ENCODE results near the gene ESCO1.

ESCO1 gene

DNA sequence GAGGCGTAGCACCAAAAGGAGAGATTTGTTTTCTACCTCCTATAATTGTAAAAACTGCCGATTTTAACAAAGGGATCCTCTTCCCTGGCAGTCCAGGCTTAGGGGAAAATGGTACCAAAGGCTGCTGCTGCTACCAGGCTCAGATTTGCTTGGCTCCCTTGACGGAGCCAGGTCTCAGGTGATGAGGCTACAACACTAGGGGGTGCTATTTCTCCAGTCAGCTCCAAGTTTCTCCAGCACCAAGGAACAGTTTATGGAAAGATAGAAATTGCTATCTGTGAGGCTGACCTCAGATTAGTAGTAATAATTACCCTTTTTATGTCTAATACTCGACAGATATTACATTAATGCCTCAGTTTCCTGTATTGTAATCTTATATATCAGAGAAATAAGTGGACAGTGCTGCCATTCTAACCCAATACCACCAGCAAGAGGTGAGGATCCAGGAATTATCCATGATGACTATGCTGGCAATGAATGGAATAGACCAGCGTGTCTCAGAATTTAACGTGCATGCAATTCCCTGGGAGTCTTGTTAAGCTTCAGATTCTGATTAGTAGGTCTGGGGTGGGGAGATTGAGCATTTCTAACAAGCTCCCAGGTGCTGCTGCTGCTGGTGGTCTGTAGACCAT lies 111.3 kb downstream of the ESCO1 start:
- DNase-seq (ENCODE audit: low read depth in 2 of 2), result no peak

DNA sequence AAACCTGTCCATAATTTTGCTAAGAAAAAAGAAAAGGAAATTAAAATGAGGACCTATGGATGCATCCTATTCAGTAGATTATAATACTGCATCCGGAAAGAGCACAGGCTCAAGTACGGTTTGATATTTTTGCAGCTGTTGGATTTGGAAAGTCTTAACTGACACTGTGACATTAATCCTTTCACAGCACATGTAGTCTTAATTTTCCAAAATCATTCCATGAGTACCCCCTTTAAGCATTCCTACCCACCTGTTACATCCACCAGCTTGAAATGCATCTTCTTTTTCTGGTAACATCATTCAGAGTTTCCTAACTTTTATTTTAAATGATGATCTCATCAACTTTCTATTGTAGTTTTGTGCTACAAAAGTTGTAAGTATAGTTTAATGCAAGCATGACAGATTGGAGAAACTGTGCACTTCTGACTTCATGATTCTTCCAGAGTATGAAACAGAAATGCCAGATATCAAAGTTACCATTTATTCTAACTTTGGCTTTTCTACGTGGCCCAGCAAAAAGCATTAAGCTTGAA lies 113.5 kb downstream of the ESCO1 start:
- DNase-seq (ENCODE audit: low read depth in 2 of 2), result no peak

DNA sequence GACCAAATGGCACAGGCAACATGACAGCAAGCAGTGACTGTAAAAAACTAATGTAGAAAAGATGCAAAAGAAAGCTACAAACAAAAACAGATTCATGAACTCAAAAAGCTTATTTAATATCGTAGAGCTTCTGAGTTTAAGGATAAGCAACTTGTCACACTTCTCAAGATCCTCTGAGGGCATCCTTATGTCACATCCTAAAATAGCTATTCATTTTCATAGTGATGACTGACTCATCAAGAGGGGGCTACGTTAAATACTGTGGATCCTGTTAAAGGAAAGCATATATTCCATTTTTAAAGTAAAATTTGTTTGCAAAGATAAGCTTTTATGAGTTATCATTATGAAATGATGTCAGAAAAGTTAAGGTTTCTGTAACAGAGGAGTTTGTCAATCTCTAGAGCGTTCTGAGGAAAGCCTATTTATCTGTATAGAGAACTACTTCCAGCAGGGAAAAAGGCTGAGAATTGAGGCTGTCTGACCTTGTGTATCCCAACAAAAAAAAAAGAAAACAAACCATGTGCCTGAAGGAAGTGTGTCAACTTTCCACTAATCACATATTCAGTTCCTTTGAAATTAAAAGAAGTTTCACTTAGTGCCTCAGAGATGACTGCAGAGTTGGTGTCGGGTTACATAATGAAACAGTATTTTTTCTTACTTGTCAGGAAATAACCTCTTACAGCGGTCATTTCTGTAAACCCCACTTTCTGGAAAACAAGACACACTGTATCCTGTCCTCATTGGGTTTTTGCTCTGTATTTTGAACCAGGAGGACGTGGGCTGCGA lies 115.5 kb downstream of the ESCO1 start:
- DNase-seq (ENCODE audit: low read depth in 2 of 2), result no peak

DNA sequence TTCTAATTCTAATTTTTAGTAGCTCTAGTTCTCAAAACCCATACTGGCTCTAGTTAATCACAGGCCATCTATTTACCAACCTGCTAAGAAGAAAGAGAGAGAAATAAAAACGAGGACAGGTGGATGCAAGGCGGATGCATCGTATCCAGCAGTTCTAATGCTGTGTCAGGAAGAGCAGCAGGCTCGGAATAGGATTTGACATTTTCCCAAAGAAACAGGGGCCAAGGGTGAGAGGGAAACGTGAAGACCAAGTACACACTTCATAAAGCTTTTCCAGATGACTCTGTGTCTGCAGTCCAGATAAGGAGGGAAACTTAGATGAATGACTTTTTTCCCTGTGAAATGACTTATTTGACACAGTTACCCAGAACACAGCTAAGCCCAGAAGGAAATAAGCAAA lies 117.5 kb downstream of the ESCO1 start:
- no peak for DNase-seq (ENCODE audit: low read depth in 2 of 2)

DNA sequence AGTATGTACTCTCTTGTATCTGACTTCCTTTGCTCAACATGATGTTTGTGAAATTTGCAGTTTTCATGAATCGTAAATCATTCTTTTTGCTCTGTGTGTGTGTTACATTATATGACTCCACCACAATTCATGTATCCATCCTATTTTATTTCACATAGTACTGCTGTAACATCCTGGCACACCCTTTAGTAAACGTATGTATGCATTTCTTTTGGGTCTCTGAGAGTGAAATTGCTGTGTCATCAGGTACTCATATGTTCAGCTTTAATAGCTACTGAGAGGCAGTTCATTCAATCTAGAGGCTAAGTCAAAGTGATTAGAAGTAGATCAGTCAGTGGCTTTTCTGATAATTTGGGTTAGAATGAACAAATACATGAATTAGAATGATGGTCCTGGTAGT lies 118.8 kb downstream of the ESCO1 start:
- DNase-seq (ENCODE audit: low read depth in 2 of 2), result no peak

DNA sequence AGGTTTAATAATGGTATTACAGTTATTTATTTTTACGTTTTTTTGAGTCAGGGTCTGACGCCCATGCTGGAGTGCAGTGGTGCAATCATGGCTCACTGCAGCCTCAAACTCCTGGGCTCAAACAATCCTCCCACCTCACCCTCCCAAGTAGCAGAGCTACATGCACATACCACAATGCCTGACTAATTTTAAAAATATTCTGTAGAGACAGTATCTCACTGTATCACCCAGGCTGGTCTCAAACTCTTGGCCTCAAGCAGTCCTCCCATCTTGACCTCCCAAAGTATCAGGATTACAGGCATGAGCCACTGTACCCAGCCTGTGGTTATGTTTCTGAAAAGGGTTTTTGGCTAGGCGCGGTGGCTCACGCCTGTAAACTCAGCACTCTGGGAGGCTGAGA lies 120.8 kb downstream of the ESCO1 start:
- DNase-seq (ENCODE audit: low read depth in 2 of 2), result no peak
